ENCODE data around the gene DSG4.

DNA sequence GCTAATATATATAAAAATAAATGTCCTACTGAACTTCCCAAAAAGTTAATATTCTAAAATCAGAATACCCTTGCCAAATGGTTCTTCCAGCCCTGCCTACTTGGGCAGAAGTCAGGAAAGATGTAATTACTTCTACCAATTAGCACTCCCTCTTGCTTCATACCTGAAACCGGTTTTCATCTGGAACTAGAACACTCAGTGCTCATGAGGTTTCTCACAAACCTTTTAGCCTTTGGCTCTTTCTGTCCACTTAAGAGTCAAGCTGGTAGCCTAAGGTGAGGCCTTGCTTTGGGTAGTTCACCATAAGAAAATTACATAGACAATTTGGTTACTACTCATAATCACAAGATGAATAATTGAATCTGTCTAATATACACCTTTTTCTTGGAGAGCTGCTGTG, 75.0 kb downstream of the DSG4 start:
- TF ChIP-seq, protein P1, sequence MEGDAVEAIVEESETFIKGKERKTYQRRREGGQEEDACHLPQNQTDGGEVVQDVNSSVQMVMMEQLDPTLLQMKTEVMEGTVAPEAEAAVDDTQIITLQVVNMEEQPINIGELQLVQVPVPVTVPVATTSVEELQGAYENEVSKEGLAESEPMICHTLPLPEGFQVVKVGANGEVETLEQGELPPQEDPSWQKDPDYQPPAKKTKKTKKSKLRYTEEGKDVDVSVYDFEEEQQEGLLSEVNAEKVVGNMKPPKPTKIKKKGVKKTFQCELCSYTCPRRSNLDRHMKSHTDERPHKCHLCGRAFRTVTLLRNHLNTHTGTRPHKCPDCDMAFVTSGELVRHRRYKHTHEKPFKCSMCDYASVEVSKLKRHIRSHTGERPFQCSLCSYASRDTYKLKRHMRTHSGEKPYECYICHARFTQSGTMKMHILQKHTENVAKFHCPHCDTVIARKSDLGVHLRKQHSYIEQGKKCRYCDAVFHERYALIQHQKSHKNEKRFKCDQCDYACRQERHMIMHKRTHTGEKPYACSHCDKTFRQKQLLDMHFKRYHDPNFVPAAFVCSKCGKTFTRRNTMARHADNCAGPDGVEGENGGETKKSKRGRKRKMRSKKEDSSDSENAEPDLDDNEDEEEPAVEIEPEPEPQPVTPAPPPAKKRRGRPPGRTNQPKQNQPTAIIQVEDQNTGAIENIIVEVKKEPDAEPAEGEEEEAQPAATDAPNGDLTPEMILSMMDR (IDR thresholded peaks at IDR 0.05): no peak
- TF ChIP-seq POLR2A (IDR thresholded peaks at IDR 0.05): no peak

Data from testis (tissue), 2 donors.